HepG2 (cell line): Measurements from ENCODE around the gene ZFP64. TPM values are rescaled to one million over a fixed set of nuclear protein-coding genes. Genes with fewer than 3 reads are reported as not detected.
A peak's percentile ranks its signal among the peaks of the same experiment; 100 is the strongest.

Experiments
- DBP ChIP-seq: sonication (generic); formaldehyde crosslinking; IDR thresholded peaks from 2 replicates; pipeline ENCODE4 v1.4.0; 2020; ENCODE audit warnings: missing genetic modification reagents; ENCODE audit errors: not compliant biosample characterization
- DNMT1 ChIP-seq: sonication (generic); formaldehyde crosslinking; IDR thresholded peaks from 2 replicates; pipeline ENCODE4 v1.5.1; 2020; ENCODE audit warnings: mild to moderate bottlenecking, missing genetic modification reagents
- DNMT3B ChIP-seq: conservative IDR thresholded peaks from 2 replicates; pipeline ENCODE4 v1.6.1; 2016; ENCODE audit warnings: missing biosample characterization, control low read depth
- JARID2 ChIP-seq: sonication (generic); formaldehyde crosslinking; IDR thresholded peaks from 2 replicates; pipeline ENCODE4 v1.8.1; 2023; ENCODE audit warnings: missing genetic modification reagents, inconsistent platforms; ENCODE audit not compliant: insufficient replicate concordance
- KLF12 ChIP-seq: sonication (generic); formaldehyde crosslinking; IDR thresholded peaks from 2 replicates; pipeline ENCODE4 v1.4.0; 2020; ENCODE audit warnings: missing genetic modification reagents, borderline replicate concordance
- KLF15 ChIP-seq: sonication (generic); formaldehyde crosslinking; IDR thresholded peaks from 2 replicates; pipeline ENCODE4 v1.8.1; 2023; ENCODE audit warnings: borderline replicate concordance, mild to moderate bottlenecking, inconsistent platforms, missing genetic modification reagents, mixed read lengths
- MAFF ChIP-seq: IDR thresholded peaks from 2 replicates; pipeline ENCODE4 v1.6.1; 2011; ENCODE audit warnings: low read depth, low read length, improper control_type of control experiment
- MATR3 ChIP-seq: sonication (generic); formaldehyde crosslinking; IDR thresholded peaks from 2 replicates; pipeline ENCODE4 v1.4.0; 2020; ENCODE audit warnings: missing genetic modification reagents
- MED8 ChIP-seq: sonication (generic); formaldehyde crosslinking; IDR thresholded peaks from 2 replicates; pipeline ENCODE4 v1.8.1; 2023; ENCODE audit warnings: mild to moderate bottlenecking, missing genetic modification reagents; ENCODE audit not compliant: insufficient replicate concordance
- NFYC ChIP-seq: IDR thresholded peaks from 2 replicates; pipeline ENCODE4 v1.6.1; 2016; ENCODE audit warnings: missing genetic modification reagents, missing compliant biosample characterization
- NR0B2 ChIP-seq: sonication (generic); formaldehyde crosslinking; IDR thresholded peaks from 2 replicates; pipeline ENCODE4 v1.4.0; 2020; ENCODE audit warnings: mild to moderate bottlenecking, missing genetic modification reagents
- RERE ChIP-seq: IDR thresholded peaks from 2 replicates; pipeline ENCODE4 v1.6.1; 2016; ENCODE audit warnings: low read depth, missing genetic modification reagents, missing compliant biosample characterization
- RFXAP ChIP-seq: sonication (generic); formaldehyde crosslinking; IDR thresholded peaks from 2 replicates; pipeline ENCODE4 v1.4.0; 2020; ENCODE audit warnings: missing genetic modification reagents, borderline replicate concordance
- SRSF4 ChIP-seq: fragments of 200-400 bp; formaldehyde crosslinking; IDR thresholded peaks from one replicate; pipeline ENCODE4 v1.6.1; 2018; ENCODE audit warnings: mild to moderate bottlenecking, low read depth, low read length, moderate library complexity; ENCODE audit not compliant: poor library complexity, severe bottlenecking
- TSC22D2 ChIP-seq: sonication (generic); formaldehyde crosslinking; IDR thresholded peaks from 2 replicates; pipeline ENCODE4 v1.5.1; 2020; ENCODE audit warnings: missing genetic modification reagents, mild to moderate bottlenecking, borderline replicate concordance
- ZNF101 ChIP-seq: sonication (generic); formaldehyde crosslinking; IDR thresholded peaks from 2 replicates; pipeline ENCODE4 v1.4.0; 2020; ENCODE audit warnings: mild to moderate bottlenecking, low read depth, missing genetic modification reagents, borderline replicate concordance
- ZNF18 ChIP-seq: sonication (generic); formaldehyde crosslinking; IDR thresholded peaks from 2 replicates; pipeline ENCODE4 v1.8.0; 2022; ENCODE audit warnings: mild to moderate bottlenecking, missing genetic modification reagents; ENCODE audit not compliant: insufficient replicate concordance
- ZNF264 ChIP-seq: sonication (generic); formaldehyde crosslinking; IDR thresholded peaks from 2 replicates; pipeline ENCODE4 v1.4.0; 2020; ENCODE audit warnings: missing genetic modification reagents
- ZNF576 ChIP-seq: sonication (generic); formaldehyde crosslinking; IDR thresholded peaks from 2 replicates; pipeline ENCODE4 v1.4.0; 2020; ENCODE audit warnings: mild to moderate bottlenecking, missing genetic modification reagents
- polyA plus RNA-seq, 8 experiments: library from polyadenylated mRNA; depleted of rRNA in 3 of 8; stranded (reverse) in 7 of 8; unstranded in 1 of 8; fragments of >200 nt; fragmentation: Illumina TruSeq in 4 of 8; extraction: Trizol in 4 of 8; gene quantifications; 2 replicates each; pipeline versions ENCODE4 v1.2.1 to v1.2.3, GENCODE V29; 2011 to 2016; ENCODE audit warnings: low read depth in 4 of 8, missing spikeins in 1 of 8, mixed read lengths in 1 of 8; ENCODE audit not compliant: insufficient read depth in 1 of 8
- total RNA-seq, 5 experiments: library from RNA; depleted of rRNA; stranded (reverse); fragments of >200 nt; fragmentation: Illumina TruSeq; extraction: Trizol; gene quantifications; 2 replicates each; pipeline ENCODE4 v1.2.3, GENCODE V29; 2016; ENCODE audit warnings: low read depth in 1 of 5

The ZFP64 gene
- total and polyA plus RNA-seq, 2 of the 13 experiments (the other 11 are each of a cell fraction or from before 2014, with no cell fraction given): 12.0 to 24.3 TPM

DNA sequence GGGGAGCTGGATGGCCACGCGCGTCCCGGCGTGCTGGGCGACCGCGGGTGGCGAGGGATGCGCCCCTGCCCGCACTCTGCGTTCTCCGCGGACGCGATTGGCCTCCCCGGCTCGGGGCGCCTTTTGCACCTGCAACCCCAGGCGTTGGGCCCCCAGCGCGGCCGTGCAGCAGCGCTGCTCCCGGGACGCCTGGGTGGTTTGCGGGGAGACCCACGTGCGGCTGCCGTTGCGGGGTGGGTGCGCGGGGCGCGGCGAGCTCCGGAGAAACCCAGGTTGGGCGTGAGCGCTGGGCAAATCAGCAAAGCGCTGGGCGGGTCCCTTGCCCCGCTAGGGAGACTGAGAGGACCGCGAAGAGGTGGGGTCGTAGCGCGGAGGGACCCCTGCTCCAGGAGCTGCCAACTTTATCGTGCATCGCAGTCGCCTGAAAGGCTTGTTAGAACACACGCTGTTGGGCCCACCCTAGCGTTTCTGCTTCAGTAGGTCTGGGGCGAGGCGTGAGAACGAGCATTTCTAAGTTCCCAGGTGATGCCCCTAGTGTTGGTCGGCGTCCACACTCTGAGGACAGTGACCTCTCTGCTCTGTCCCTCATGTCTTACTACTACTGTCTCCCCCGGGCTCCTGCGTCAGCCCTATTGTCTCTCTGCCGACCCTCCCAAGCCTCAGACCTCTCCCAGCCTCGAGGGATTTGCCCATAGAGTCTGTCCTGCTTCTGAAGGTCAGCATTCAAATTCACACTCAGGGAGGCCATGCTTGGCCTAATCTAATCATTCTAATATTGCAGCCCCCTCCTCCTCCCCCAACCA lies 538 bp upstream of the ZFP64 start (continued):
- TF ChIP-seq RERE (CRISPR knock-in tag) (peak; percentile 16; the same call in 1 of the 2 replicates), MATR3 (CRISPR knock-in tag) (no peak), SRSF4 (no peak), TSC22D2 (CRISPR knock-in tag) (no peak), MAFF (no peak), DNMT3B (0 out of 2 replicates have a peak, but pooled peaks have one; percentile 57), RFXAP (no peak; the same call in 1 of the 2 replicates), DNMT1 (CRISPR knock-in tag) (peak; percentile 78), NR0B2 (peak; percentile 94), KLF15 (CRISPR knock-in tag) (no peak), DBP (CRISPR knock-in tag) (no peak), ZNF18 (CRISPR knock-in tag) (peak; percentile 96), KLF12 (CRISPR knock-in tag) (no peak), NFYC (CRISPR knock-in tag) (no peak), ZNF264 (CRISPR knock-in tag) (peak; percentile 52), ZNF101 (no peak), JARID2 (no peak), MED8 (peak; percentile 33), ZNF576 (no peak; the same call in 1 of the 2 replicates)
